GM21619 (cell line): Measurements from ENCODE around the gene GPSM1.

Source experiments
- ATAC-seq: cut with Tn5 transposase; IDR thresholded peaks from one replicate; pipeline ENCODE4 v1.9.1; 2021; ENCODE audit not compliant: unreplicated experiment

Gene GPSM1, protein sequence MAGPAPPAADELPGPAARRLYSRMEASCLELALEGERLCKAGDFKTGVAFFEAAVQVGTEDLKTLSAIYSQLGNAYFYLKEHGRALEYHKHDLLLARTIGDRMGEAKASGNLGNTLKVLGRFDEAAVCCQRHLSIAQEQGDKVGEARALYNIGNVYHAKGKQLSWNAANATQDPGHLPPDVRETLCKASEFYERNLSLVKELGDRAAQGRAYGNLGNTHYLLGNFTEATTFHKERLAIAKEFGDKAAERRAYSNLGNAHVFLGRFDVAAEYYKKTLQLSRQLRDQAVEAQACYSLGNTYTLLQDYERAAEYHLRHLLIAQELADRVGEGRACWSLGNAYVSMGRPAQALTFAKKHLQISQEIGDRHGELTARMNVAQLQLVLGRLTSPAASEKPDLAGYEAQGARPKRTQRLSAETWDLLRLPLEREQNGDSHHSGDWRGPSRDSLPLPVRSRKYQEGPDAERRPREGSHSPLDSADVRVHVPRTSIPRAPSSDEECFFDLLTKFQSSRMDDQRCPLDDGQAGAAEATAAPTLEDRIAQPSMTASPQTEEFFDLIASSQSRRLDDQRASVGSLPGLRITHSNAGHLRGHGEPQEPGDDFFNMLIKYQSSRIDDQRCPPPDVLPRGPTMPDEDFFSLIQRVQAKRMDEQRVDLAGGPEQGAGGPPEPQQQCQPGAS

GRCh38 chr9:136327304-136327974 is at the start of gene GPSM1:
Gene GPSM1 (plus strand): TSS chr9:136327539. CDS start chr9:136327696, 157 bp downstream.
- no peak for ATAC-seq

DNA sequence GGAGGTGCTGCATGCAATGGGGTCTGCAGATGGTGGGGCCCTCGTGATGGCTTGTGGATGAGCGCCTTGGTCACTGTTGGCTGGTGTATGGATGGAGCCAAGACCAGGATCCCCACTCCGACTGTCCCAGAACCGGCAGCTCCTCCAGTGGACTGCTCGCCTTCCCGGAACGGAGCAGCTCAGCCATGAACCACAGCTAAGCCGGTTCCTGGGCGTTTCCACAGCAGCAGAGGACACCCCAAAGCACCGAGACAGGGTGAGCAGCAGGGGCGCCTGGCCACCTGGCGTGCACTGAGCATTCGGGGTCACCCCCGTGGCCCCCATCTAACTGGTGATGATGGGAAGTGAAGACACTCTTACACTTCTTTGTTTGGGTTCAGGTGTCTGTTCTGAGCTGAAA is 49.6 kb upstream of the GPSM1 start:
- ATAC-seq: no peak

DNA sequence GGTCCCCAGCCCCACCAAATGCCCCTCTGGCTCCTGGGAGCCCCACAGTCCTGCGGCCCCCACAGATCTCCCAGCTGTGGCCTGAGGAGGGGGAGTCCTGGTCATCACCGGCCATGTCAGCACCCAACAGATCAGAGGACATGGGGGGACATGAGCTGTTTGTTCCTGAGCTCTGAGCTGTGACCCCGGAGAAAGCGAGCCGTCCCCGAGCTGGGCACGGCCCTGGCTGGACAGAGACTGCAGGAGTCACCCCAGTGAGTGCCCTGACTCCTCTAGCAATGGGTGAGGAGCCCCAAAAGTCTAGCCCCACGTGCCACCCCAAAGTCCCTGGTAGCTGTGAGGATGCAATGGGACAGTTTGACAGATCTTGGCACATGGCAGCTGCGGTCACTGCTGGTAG is 49.1 kb upstream of the GPSM1 start:
- no peak for ATAC-seq

DNA sequence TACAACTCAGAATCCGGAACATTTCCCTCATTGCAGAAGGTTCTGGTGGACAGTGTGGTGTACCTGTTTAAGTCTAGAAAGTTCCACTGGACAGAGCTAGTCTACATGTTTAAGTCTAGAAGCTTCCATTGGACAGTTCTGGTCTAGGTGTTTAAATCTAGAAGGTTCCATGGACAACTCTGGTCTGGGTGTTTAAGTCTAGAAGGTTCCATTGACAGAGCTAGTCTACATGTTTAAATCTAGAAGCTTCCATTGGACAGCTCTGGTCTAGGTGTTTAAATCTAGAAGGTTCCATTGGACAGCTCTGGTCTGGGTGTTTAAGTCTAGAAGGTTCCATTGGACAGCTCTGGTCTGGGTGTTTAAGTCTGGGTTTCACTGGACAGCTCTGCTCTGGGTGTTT is 48.4 kb upstream of the GPSM1 start:
- ATAC-seq: no peak

DNA sequence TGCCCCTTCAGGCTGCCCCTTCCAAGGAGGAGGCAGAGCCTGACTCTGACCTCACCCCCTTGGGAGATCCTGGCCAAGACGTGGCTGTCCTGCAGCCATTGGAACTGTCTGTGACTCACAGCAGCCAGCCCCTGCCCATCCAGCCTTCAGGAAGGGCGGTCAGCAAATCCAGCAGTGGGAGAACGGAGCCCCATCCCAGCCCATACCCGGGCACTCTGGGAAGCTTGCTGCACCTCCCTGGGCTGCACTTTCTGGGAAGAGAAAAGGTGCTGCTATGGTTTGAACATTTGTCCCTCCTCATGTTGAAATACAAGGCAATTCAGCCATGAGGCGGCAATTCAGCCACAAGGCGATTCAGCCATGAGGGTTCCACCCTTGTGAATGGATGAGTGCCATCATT is 47.9 kb upstream of the GPSM1 start:
- no peak for ATAC-seq

- no peak for ATAC-seq
These were observed 46.6 kb upstream of the GPSM1 start for GRCh38 chr9:136280535-136281315.

GRCh38 chr9:136281421-136282271 is 45.7 kb upstream of the GPSM1 start:
- no peak for ATAC-seq

- ATAC-seq: no peak
These were observed 45.0 kb upstream of the GPSM1 start for GRCh38 chr9:136282272-136282861.

DNA sequence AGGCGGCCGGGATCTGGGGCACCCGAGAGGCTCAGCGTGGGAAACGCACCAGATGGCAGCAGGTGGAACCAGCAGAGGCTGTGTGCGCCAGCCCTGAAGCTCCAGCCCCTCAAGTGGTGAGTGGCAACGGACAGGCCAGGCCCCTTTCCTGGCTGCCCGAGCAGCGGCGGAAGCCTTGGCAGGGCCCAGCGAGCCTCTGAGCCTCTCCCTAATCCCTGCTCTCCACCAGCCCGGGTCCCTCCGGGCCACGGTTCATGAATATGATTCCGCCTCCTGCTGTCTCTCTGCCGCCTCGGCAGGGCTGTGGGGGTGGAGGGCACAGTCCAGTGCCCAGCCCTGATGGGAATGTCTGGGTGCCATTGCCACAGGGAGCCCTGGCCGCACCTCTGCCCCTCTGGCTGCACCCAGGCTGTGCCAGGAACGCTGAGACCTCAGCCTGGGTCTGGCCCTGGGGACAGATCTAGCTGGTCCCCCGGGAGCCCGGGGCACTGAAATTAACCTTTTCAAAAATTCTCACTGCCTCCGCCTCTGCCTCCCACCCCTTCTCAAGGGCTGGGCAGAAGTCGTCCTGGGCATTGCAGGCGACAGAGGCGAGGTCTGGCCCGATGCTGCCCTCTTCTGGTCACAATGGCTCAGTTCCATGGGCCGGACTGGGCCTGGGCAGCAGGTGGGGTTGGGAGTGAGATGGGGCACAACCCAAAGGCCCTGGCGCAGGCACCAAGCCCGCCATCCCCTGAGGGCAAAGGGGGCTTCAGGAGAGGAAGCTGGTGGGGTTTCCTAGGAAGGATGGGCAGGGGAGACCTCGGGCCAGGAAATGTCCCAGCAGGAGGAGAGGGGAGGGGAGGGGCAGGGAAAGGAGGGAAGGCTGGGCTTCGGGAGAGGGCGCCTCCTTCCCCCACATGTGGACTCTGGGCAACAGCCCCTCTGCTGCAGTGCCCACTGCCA is 43.8 kb upstream of the GPSM1 start:
- ATAC-seq: peak; percentile 71

DNA sequence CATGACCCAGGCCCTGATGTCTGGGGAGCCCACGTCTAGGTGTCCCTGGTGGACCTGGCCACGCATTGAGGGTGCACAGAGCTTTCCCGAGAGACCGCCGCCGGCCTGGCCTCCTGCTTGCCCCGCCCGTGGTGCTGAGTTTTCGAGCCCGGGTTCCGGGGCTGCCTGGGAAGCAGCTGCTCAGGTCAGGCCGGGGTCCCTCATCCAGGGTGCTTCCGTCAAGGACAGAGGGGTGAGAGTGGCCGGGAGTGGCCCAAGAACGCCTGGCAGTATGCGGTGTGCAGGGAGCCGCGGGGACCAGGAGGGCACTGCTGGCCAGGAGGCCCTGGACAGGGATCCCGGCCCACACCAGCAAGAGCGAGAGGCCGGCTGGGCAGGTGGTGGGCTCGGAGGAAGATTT is 43.0 kb upstream of the GPSM1 start:
- ATAC-seq: no peak

DNA sequence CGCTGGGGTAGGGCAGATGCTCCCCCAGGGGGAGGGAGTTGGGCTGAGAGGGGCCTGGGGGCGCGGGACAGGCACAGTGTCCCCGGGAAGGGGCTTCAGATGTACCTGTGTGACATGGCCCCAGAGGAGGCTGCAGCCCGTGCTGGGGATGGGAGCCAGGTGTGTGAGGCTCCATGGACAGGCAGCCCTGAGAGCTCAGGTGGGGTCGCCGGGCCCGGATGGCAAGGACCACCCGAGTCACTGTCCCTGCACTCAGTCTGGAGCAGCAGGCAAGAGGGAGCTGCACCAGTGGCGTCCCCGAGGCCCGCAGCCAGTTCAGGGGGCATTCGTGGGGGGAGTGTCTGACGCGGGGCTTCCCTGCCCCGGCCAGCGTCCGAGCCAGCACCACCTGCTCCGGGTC is 42.4 kb upstream of the GPSM1 start:
- no peak for ATAC-seq

GRCh38 chr9:136285501-136286358 is 41.6 kb upstream of the GPSM1 start:
- no peak for ATAC-seq

DNA sequence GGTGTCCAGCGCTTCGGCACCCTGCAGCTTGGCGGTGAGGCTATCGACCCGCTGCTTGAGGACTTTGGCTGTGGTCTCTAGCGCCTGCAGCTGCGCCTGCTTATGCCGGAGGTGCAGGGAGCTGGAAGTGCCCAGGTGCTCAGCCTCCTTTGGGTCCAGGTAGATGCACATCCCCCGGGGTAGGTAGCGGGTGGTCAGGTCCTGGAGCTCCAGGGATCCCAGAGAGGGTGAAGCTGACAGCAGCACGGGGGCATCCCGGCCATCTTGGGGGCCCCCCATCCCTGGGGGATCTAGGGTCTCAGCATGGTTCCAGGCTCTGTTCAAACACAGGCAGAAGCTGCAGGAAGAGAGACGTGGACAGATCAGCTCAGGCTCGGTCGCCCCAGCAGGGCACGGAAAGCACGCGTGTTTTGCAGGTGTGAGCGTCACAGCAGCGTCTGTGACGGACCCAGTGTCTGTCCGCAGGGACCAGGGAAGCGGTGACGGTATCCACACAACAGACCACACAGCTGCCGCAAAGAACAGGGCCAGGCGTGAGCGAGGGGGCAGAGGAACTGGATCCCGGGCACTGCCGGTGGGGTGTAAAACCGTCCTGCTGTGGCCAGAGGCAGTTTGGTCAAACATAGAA is 40.9 kb upstream of the GPSM1 start:
- ATAC-seq: no peak

- no peak for ATAC-seq
These were observed 40.4 kb upstream of the GPSM1 start for GRCh38 chr9:136286987-136287379.

GRCh38 chr9:136287960-136288753 is 39.2 kb upstream of the GPSM1 start:
- ATAC-seq: no peak

GRCh38 chr9:136289651-136290507 is 37.5 kb upstream of the GPSM1 start:
- ATAC-seq: no peak
